ENCODE data around the gene CLHC1. TPM values are rescaled to one million over a fixed set of nuclear protein-coding genes. Genes with fewer than 3 reads are reported as not detected.

Gene CLHC1
- total RNA-seq, 2 experiments from 2014 or later = 12.4 to 32.1 TPM

GRCh38 chr2:55155764-55156281 is 76.3 kb downstream of the CLHC1 start:
- H3K4me3 ChIP-seq (ENCODE audit: low read depth, low read length, poor library complexity, severe bottlenecking) = no peak overlapping the region
- H3K9me3 ChIP-seq (ENCODE audit: low read length) = no peaks in the 10 kb centered on the region
- ChIA-PET CTCF (ENCODE audit: unreplicated experiment) (no interaction called here), POLR2A (interaction anchor here (1.0 kb wide), 1 partner anchor 104 kb away, joined by 3 read pairs; no protein-coding TSS in a partner anchor)
- intact Hi-C loops (cut with micrococcal nuclease; ENCODE audit: unreplicated experiment) = loop anchor here (2.0 kb wide), 1 partner anchor 53 kb away; no protein-coding TSS in a partner anchor
- no peak overlapping the region for H3K4me2 ChIP-seq (ENCODE audit: low read length)
- no peaks in the 10 kb centered on the region for H3K79me2 ChIP-seq (ENCODE audit: insufficient read depth, low read depth, low read length)
- H3K4me1 ChIP-seq (ENCODE audit: insufficient read depth, low read length, poor library complexity, severe bottlenecking) = peaks cover 42% of the 10 kb centered on the region
- H2AFZ ChIP-seq (ENCODE audit: low read length) = no peak overlapping the region
- DNase-seq (ENCODE audit: low spot score) = no peak
- BruUV-seq (replicated peaks) = no TSS peak
- no peaks in the 10 kb centered on the region for H4K20me1 ChIP-seq (ENCODE audit: insufficient read depth, low read length)
- TF ChIP-seq CTCF (conservative IDR thresholded peaks at IDR 0.05; ENCODE audit: low read length) (no peak), EZH2phosphoT487 (IDR thresholded peaks at IDR 0.05; ENCODE audit: borderline replicate concordance, low read depth, low read length) (no peak)
- H3K27ac ChIP-seq (ENCODE audit: low read depth, low read length, poor library complexity, severe bottlenecking) = no peak overlapping the region
- H3K36me3 ChIP-seq (ENCODE audit: insufficient read depth, low read length) = no peaks in the 10 kb centered on the region
- no peaks in the 10 kb centered on the region for H3K9me2 ChIP-seq (ENCODE audit: insufficient read depth, low read length)

- intact Hi-C loops (cut with micrococcal nuclease; ENCODE audit: unreplicated experiment) = loop anchor here (2.0 kb wide), 1 partner anchor 52 kb away; no protein-coding TSS in a partner anchor
- no peak for TF ChIP-seq EZH2phosphoT487 (IDR thresholded peaks at IDR 0.05; ENCODE audit: borderline replicate concordance, low read depth, low read length)
- no peak for TF ChIP-seq CTCF (conservative IDR thresholded peaks at IDR 0.05; ENCODE audit: low read length)
- no peaks in the 10 kb centered on the region for H3K36me3 ChIP-seq (ENCODE audit: insufficient read depth, low read length)
- H3K9me2 ChIP-seq (ENCODE audit: insufficient read depth, low read length) = no peaks in the 10 kb centered on the region
- H3K4me3 ChIP-seq (ENCODE audit: low read depth, low read length, poor library complexity, severe bottlenecking) = no peak overlapping the region
- ChIA-PET POLR2A (no interaction called here), CTCF (ENCODE audit: unreplicated experiment) (no interaction called here)
- no peaks in the 10 kb centered on the region for H3K79me2 ChIP-seq (ENCODE audit: insufficient read depth, low read depth, low read length)
- no peak for DNase-seq (ENCODE audit: low spot score)
- BruUV-seq (replicated peaks) = no TSS peak
- peaks cover 42% of the 10 kb centered on the region for H3K4me1 ChIP-seq (ENCODE audit: insufficient read depth, low read length, poor library complexity, severe bottlenecking)
- no peak overlapping the region for H3K27ac ChIP-seq (ENCODE audit: low read depth, low read length, poor library complexity, severe bottlenecking)
- no peaks in the 10 kb centered on the region for H3K9me3 ChIP-seq (ENCODE audit: low read length)
- H4K20me1 ChIP-seq (ENCODE audit: insufficient read depth, low read length) = no peaks in the 10 kb centered on the region
- H2AFZ ChIP-seq (ENCODE audit: low read length) = no peak overlapping the region
- H3K4me2 ChIP-seq (ENCODE audit: low read length) = no peak overlapping the region
Measured at GRCh38 chr2:55155206-55155605, 76.9 kb downstream of the CLHC1 start.

GRCh38 chr2:55154525-55155030 is 77.5 kb downstream of the CLHC1 start:
- Histone ChIP-seq H3K79me2 (ENCODE audit: insufficient read depth, low read depth, low read length) (no peaks in the 10 kb centered on the region), H3K4me1 (ENCODE audit: insufficient read depth, low read length, poor library complexity, severe bottlenecking) (peaks cover 36% of the 10 kb centered on the region), H4K20me1 (ENCODE audit: insufficient read depth, low read length) (no peaks in the 10 kb centered on the region), H2AFZ (ENCODE audit: low read length) (no peak overlapping the region), H3K4me2 (ENCODE audit: low read length) (no peak overlapping the region), H3K9me2 (ENCODE audit: insufficient read depth, low read length) (no peaks in the 10 kb centered on the region), H3K27ac (ENCODE audit: low read depth, low read length, poor library complexity, severe bottlenecking) (no peak overlapping the region), H3K4me3 (ENCODE audit: low read depth, low read length, poor library complexity, severe bottlenecking) (no peak overlapping the region), H3K36me3 (ENCODE audit: insufficient read depth, low read length) (no peaks in the 10 kb centered on the region), H3K9me3 (ENCODE audit: low read length) (no peaks in the 10 kb centered on the region)
- ChIA-PET POLR2A (interaction anchor here (0.6 kb wide), 1 partner anchor 36 kb away, joined by 3 read pairs; no protein-coding TSS in a partner anchor), CTCF (ENCODE audit: unreplicated experiment) (no interaction called here)
- no TSS peak for BruUV-seq (replicated peaks)
- no peak for TF ChIP-seq EZH2phosphoT487 (IDR thresholded peaks at IDR 0.05; ENCODE audit: borderline replicate concordance, low read depth, low read length)
- TF ChIP-seq CTCF (conservative IDR thresholded peaks at IDR 0.05; ENCODE audit: low read length) = no peak
- intact Hi-C loops (cut with micrococcal nuclease; ENCODE audit: unreplicated experiment) = loop anchor here (2.0 kb wide), 1 partner anchor 52 kb away; no protein-coding TSS in a partner anchor
- DNase-seq (ENCODE audit: low spot score) = no peak

All from OCI-LY7 (cell line).